GM21360 (cell line): Measurements from ENCODE around the gene C10orf105.

ENCODE experiments used
- ATAC-seq: cut with Tn5 transposase; IDR thresholded peaks from one replicate; pipeline ENCODE4 v1.9.1; 2021; ENCODE audit warnings: mild to moderate bottlenecking, moderate library complexity; ENCODE audit not compliant: unreplicated experiment

The C10orf105 gene

DNA sequence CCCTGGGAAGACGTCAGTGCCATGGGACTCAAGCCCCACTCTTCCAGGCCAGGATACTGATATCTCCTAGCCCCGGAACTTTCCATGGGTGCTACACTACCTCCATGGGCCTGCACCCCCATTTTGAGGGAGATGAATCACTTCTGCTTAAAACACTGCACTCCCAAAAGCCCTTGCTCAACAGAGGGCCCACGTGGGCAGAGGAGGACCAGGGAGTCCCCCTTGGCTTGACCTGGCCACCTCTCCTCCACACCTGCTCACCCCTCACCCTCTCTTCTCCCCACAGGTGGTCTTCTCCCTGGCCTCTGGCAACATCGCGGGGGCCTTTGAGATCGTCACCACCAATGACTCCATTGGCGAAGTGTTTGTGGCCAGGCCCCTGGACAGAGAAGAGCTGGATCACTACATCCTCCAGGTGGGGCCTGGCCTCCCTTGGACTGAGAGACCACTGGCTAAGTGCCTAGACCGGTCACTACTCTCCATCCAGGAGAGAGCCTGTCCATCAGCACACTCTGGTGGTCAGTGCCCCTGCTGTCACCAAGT lies 19.9 kb upstream of the C10orf105 start:
- ATAC-seq = no peak

- no peak for ATAC-seq
Observed at GRCh38 chr10:71737834-71738197, 18.2 kb upstream of the C10orf105 start.

DNA sequence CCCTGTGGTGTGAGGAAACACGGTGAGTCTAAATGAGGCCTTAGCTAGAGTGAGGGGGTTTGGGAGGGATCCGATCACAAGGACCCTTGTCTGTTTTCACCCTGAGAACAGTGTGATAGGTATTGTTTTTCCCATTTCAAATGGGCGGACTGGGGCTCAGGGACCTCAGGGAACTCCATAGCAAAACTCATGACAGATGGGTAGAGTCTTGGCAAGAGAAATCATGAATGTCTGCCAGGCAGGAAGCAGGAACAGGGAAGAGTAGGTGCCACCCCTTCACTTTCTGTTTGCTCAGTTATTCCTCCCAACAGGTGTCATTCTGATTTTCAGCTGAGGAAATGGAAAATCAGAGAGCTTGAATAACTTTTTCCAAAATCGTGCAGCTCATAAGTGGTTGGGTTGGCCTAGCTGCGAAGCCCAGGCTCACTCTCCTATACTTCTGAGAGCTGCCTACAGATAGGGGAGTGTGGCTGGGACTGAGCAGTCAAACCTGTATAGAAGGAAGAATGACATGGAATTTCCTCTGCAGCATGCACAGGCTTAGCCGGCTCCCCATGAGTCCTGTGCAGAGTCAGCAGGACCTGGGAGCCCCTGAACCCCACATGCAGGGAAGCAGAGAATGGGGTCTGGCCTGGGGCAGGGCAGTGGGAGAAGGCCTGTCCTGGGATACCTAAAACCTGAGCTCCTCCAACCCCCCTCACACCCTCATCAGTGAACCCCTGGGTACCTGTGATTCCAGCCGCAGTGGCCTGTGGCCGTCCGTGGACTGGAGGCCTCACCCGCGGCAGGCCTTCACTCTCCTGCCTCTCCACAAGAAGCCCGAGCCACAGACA lies 17.6 kb upstream of the C10orf105 start:
- no peak for ATAC-seq

GRCh38 chr10:71736570-71736952 lies 17.0 kb upstream of the C10orf105 start:
- no peak for ATAC-seq

GRCh38 chr10:71735709-71736569 lies 16.4 kb upstream of the C10orf105 start:
- ATAC-seq = no peak

- no peak for ATAC-seq
Observed at GRCh38 chr10:71734797-71735196, 15.2 kb upstream of the C10orf105 start.

- no peak for ATAC-seq
Observed at GRCh38 chr10:71731791-71732190, 12.2 kb upstream of the C10orf105 start.

DNA sequence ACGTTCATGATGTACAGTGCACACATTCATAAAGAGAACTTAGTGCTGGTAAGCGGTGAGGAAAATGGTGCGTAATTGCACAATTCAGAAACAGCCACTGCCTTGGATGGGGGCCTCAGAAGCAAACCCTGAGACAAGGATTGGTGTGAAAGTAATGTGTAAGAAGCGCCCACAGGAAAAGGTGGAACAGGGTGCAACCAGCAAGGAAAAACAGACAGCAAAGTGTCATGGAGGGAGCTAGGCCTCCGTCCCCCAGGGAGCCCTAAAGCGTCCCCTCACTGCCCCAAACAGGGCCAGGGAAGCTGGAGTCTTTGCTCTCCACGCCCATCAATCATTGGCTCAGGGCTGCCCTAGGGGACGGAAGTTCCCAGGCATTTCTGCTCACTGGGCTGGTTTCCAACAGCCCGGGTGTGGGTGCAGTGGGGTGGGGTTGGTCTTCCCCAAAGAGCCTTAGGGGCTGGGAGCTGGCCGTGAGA lies 9.6 kb upstream of the C10orf105 start:
- ATAC-seq = no peak

- peak; percentile 54 for ATAC-seq
Observed at GRCh38 chr10:71727738-71728737, 8.5 kb upstream of the C10orf105 start.

DNA sequence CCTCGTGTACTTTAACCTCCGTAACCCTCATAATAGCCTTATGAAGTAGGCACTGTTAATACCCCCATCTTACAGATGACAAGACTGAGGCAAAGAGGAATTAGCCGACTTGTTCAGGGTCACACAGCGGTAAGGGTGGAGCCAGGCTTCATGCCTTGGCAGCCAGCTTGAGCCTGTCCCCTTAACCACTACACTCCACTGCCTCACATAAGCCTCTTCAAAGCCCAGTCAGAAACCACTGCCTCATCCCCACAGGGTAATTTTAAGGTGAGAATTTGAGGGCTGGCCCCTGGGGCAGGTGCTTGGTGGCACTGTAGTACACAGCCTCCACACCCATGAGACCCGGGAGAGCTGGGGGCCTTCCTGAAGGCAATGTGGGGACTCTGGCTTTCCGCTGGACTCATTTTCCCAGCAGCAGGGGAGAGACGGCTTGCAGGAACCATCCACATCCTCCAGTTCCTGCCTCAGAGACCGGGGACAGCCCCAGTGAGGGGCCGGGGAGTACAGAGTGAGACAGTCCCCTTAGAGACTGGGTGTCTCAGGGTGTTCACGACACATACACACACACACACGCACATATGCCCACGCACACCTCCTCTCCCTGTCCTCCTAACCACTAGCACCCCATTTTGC lies 7.6 kb upstream of the C10orf105 start:
- peak; percentile 39 for ATAC-seq

DNA sequence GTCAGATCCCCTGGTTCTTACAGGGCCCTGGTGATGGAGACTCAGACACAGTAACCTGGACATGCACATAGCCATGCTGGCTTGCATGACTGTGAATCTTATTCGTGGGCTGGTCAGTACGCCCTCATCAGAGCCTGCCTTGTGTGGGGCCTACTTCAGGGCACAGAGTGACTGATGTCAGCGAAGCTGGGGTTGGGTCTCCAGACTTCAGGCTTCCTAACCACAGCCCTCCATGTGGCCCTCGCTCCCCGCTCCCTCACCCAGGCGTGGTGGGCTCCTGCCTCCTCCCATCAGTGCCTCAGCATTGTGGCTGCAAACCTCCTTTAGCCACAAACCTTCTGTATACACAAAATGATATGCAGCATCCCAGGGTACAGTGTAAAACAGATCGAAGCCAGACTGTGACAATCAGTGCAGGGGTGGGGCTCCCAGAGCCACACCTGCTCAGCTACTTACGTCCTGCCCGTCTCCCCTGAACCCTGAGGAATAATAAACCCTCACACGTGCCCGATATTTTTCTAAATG lies 7.1 kb upstream of the C10orf105 start:
- ATAC-seq = no peak

DNA sequence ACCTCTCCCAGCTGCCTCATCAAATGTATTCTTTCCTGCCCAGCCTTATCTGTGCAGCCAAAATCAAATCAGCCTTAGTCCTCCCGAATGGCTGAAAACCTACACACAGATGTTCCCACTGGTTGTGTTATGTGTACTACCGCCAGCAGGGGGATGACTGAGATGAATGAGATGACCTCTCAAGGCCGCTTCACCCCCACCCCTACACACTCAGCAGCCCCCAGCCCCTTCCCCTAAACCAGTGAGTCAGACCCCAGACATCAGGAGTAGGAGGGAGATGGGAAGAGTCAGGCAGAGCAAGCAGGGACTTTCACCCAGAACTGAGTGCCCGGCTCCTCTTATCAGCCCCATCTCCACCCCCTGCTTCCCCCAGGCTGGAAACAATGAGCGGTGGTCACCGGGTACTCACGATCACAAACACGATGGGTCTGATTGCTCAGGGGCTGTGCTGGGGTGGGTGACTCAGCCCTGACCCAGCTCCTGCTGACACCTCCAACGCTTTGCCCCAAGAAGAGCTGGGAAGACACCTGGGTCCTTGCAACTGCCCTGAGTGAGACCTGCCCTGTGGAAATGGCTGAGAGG lies 6.5 kb upstream of the C10orf105 start:
- ATAC-seq = no peak

DNA sequence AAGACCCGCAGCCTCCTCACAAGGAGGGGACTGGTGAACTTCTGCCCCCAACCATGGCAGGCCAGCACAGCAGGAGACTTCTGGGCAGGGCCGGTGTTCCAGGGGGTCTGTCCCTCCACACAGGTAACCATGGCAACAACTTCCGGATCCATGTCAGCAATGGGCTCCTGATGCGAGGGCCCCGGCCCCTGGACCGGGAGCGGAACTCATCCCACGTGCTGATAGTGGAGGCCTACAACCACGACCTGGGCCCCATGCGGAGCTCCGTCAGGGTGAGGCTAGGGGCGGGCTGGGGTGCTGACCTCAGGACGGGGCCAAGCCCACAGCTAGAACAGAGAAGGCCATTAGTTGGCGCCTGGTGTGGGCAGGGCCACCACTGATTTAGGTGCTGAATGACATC lies 5.7 kb upstream of the C10orf105 start:
- ATAC-seq = no peak

DNA sequence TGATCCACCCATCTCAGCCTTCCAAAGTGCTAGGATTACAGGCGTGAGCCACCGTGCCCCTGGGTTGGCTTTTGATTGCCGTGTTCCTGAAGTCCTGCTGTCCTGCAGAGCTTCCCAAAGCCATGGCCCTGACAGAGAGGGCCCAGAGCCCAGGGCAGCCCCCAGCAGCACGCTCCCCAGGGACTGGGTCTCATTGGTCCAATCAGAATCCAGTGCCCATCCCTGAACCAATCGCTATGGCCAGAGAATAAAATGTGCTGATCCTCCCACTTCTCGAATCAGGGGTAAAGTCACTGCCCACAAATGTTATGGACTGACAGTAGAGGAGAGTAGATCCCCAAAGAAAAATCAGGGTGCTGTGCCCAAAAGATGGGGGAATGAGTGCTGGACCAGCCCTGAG lies 5.0 kb upstream of the C10orf105 start:
- ATAC-seq = no peak

DNA sequence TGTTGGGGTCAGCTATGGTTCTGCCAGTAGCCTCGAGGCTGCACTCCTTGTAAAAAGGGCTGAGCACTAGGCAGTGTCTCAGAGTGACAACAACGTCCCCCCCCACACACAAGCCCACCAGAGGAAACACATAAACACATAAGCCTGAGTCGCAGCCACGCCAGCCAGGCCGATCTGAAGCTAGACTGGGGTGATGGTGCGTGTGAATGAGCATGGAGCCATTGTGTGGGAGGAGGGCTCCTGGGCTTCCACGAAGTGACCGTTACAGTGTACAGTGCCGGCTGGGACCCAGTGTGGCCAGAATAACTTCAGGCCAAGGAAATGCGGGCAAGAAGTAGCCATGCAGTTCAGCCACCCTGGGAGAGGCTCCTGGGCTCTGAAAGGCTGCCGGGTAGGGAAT lies 3.7 kb upstream of the C10orf105 start:
- ATAC-seq = no peak

GRCh38 chr10:71722849-71723248 lies 3.3 kb upstream of the C10orf105 start:
- no peak for ATAC-seq

GRCh38 chr10:71721313-71721712 lies 1.7 kb upstream of the C10orf105 start:
- ATAC-seq = no peak

DNA sequence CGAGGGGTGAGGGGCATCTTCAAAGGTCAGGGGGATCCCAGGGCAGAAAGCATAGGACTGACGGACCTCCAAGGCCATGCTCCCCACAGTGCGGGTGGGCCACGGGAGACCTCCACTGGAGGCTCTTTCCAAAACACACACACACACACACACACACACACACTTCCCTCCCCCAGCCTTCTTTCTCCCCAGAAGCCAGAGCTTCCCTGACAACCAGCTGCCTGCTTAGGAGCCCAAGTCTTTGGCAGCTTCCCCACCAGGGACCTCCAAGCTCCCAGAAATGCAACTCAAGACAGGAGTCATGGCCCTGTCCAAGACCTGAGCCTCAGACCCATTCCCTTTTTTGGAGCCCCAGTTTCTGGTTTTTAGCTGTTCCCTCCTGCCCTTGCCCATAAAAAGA lies 710 bp upstream of the C10orf105 start:
- ATAC-seq = no peak

- ATAC-seq = no peak
Observed at GRCh38 chr10:71719042-71719441, 536 bp downstream of the C10orf105 start.
